HG02938 (cell line): ENCODE measurements around the gene ULK4.
"Not testable (repeated sequence)": the region's sequence is repeated elsewhere in the genome, so short reads cannot be mapped to it uniquely, and the experiment has no call there.

Source experiments
- ATAC-seq: cut with Tn5 transposase; IDR thresholded peaks from one replicate; pipeline ENCODE4 v1.9.1; 2021; ENCODE audit warnings: mild to moderate bottlenecking, moderate library complexity; ENCODE audit not compliant: unreplicated experiment

The ULK4 gene

DNA sequence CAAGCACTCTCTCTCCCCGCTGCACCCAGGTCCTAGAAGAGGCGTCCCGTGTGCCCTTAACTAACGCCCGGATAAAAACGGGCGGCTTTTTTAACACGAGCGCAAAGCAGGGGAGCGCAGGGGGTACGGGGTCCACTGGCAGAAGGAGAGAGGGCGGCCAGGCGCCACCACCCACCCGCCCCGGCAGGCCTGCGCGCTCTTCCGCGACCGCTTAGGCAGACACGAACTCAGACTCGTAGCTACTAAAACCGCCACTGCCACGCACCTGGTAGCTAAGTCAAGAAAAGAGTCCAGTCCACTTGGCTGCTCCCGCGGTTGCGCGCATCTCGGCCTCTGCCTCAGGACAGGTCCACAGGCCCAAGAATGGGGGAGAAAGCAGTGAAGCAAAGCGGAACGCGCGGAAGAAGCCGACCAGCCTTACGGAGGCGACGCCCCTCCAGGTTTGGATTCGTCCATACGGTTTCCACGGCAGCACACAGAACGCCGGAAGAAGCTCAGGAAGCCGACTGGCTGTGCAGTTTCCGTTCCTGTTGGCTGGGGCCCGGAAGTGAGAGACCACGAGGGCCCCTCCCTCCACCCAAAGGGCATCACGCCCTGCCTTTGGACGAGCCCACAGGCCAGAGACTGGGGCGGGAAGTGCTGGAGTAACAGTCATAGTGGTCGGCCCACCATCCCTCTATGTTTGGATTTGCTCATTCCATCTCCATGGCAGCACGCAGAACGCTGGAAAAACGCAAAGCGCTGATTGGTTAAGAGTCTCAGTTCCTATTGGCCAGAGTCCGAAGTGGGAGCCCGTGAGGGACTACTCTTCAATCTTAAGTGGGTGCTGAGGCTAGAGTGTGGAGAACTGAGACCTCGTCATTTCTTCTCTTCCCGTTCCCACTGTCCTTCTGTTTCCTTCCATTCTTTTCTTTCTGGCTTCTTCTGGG, at the start of gene ULK4:
Gene ULK4, minus strand, starts transcription at position 353 of the 929 bp plus-strand sequence. CDS start 7,344 bp downstream, outside the sequence.
- peak; percentile 93 for ATAC-seq

DNA sequence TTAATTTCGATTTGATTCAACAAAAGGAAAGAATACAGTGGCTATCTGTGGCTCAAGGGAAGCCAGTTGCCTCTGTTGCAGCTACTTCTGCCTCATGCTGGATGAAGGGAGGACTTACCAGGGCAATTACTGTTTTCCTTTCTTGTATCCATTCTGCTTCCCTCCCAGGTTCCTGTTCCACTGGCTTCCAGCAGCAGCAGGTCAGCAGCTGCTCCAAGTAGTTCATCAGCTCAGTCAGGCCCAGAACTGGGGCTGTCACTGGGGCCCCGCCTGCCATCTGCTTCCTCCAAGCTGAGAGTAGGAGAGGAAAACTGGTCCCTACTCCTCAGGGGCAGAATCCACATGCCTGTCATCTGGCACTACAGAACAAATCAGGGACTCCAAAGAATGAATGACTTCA, 48.6 kb upstream of the ULK4 start:
- no peak for ATAC-seq

DNA sequence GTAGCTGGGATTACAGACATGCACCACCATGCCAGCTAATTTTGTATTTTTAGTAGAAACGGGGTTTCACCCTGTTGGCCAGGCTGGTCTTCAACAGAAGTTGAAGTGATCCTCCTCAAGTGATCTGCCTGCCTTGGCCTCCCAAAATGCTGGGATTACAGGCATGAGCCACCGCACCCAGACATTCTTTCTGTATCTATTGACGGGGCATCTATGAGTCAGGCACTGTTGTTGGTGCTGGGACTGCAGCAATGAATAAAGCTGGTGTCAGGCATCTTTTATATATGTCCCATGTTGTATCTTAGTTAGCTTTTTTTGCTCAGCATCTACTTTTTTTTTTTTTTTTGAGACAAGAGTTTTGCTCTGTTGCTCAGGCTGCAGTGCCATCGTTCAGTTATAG, 47.6 kb upstream of the ULK4 start:
- no peak for ATAC-seq

DNA sequence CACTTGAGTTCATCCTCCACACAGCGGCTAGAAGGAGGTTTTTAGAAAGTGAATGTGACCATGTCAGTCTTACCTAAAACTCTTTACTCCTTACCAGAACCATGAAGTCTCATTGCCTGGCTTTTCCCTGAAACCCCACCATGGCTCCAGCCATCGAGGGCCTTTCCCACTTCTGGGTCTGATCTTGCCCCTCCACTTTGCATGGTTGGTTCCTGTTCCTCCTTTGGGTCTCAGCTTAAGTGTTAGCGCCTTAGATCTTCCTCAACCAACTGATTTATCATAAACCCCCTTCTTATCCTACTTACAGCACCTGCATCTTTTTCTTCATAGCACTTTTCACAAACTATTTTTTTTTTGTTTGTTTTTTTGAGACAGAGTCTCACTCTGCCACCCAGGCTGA, 45.9 kb upstream of the ULK4 start:
- no peak for ATAC-seq

DNA sequence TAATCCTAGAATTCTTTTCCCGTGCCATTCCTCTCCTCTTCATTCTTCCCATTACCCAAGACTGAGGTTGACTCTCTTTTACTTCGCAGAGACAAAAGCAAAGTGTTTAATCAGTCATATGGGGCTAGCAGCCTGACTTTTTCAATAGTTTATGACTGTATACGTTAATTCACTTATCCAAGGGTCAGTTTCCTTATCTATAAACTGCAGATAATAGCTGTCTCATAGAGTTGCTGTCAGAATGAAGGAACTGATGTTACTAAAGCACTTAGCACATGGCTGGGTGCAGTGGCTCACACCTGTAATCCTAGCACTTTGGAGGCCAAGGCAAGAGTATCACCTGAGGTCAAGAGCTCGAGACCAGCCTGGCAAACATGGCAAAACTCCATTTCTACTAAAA, 43.5 kb upstream of the ULK4 start:
- no peak for ATAC-seq

DNA sequence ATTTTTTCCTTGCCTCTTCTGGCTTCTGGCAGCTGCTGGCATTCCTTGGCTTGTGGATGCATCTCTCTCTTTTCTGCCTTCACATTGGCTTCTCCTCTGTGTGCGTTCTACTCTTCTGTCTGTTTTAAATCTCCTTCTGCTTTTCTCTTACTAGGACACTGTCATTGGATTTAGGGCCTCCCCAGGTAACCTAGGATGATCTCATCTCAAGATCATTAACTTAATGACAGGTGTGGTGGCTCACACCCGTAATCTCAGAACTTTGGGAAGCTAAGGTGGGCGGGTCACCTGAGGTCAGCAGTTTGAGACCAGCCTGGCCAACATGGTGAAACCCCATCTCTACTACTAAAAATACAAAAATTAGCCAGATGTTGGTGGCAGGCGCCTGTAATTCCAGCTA, 40.9 kb upstream of the ULK4 start:
- ATAC-seq = no peak

DNA sequence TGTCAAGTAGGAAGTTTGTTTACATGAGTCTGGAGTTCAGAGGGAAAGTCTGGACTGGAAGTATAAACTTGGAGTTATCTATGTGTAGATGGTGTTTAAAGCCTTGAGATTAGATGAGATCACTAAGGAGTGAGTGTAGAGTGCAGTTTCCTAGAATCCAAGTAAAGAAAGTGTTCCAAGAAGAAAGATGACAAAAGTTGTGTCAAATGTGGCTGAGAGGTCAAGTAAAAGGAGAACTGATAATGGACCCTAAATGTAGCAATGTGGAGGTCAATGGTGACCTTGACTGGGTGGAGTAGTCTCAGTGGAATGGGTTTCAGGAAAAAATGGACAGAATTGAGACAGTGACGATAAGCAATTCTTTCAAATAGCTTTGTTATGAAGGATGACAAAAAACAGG, 39.9 kb upstream of the ULK4 start:
- no peak for ATAC-seq

DNA sequence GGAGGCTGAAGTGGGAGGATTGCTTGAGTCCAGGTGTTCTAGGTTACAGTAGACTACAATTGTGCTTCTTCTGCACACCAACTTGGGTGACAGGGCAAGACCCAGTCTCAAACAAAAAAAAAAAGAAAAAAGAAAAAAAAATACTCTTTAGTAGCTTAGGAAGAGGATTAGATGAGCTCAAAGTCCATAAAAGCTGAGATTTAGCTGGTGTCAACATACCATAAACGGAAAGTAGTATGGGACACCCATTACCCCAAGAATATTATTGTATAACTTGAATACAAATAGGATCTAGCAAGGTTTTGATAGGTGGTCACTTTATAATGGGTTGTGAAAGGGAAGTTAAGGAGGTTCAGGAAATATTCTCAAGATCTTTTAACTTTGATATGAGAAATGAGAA, 38.0 kb upstream of the ULK4 start:
- no peak for ATAC-seq

DNA sequence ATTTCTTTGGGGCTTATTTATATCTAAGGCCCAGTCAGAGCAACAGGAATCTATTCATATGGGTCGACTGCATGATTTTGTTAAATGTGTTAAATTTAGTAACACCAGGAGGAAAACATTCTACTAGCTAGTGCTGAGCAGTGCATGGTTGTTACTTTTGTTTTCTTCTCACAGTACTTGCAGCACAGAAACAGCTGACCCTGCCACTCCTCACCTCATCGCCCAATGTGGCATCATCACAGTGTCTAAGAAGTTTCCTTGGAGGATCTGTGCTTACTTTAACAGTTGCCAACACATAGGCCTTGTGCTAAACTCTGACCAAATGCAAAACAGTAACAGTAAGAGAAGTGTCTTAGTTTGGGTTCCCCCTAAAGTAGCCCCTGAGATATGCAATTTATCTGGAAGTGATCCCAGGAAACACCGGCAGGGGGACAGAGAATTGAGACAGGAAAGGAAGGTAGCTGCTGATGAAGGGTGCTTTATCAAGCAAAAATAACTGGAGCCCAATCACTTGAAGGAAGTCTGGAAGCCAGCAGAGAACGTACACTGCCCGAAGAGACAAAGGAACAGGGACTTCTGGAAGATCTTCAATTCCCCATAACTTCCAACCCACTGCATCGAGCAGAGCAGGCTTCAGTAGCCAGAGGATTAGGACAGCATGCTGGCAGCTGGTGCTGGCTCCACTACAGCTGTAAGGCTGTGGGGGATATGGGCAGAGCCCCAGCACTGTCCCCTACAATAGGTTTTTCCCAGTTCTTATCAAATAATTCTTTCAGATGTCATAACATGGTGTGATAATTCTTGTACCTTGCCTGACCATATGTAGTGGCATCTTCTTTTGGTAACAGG, 36.0 kb upstream of the ULK4 start:
- no peak for ATAC-seq

DNA sequence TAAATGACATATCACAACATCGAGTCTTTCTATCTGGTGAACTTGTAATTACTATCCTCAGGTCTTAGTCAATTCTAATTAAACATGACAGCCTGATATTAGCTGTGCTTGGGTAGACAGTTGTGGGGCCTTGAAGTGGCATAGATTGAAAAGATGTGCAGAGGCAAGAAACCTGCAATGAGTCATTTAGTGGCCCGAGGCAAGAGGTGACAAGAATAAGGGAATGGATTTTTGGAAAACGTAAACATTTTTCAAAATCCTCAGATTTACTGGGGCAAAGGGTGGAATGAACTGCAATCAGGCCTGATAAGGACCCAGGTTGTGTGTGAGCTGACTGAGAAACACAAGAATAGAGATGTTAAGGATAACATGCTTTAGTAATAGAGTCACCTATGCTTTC, 29.5 kb upstream of the ULK4 start:
- ATAC-seq = no peak

DNA sequence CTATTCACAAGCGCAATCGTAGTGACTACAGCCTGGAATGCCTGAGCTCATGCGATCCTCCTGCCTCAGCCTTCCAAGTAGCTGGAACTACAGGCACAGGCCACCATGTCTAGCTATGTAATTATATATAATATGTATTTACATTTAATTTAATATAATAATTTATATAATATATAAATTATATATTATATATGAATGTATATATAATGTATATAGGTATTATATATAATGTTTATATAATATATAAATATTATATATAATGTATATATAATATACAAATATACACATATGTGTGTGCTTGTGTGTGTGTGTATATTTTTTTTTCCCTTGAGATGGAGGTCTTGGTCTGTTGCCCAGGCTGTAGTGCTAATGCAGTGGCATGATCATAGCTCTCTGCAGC, 27.6 kb upstream of the ULK4 start:
- ATAC-seq = no peak

DNA sequence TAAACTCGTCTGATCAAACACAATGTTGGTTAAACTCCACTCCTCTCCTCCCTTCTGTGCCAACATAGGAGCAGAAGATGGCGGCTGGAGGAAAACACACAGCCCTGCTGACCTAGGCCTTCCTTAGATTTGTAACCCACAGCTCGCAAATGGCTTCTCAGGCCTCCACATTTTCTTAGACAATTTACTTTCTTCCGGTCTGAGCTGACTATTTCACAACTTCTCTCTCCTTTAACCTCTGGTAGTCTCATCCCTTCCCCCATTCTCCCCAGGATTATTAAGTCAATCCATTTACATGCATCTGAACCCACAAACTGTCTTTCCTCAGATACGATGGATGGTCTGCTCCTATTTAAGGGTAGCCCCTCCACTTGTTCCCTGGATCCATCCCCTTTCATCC, 25.7 kb upstream of the ULK4 start:
- no peak for ATAC-seq

DNA sequence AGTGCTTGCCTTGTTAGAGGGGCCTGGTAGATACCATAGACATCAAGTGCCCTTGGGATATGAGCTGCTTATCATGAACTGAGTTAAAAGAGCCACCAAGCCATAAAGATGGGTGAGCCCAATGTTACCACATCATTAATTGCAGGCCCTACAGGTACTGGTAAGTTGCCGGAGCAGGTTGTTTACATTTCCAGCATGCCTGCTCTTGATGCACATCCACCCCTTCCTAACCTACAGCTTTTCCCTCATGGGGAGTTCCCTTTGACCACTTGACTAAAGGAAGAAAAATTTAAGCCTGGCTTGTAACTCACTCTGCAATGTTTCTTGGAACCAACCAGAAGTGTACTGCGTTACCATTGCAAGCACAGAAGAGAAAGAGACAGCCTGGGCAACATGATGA, 24.7 kb upstream of the ULK4 start:
- ATAC-seq = no peak

DNA sequence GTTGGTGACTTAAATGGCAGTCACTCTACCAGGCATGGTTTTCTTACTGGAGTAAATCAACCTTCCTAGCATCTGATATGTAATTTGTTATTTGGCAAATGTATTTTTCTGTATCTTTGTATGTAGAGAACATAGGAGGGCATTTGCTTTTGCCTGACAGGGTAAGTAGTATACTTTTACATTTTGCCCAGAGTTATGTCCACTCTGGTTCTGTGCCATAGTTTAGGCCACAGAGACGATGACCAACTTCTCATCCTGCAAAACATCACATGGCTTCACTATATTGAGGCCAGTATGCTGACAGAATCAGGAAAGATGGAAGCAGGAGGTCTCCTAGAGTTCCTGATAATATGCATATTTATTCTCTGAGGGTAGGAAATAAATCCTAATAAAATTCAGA, 23.1 kb upstream of the ULK4 start:
- no peak for ATAC-seq

DNA sequence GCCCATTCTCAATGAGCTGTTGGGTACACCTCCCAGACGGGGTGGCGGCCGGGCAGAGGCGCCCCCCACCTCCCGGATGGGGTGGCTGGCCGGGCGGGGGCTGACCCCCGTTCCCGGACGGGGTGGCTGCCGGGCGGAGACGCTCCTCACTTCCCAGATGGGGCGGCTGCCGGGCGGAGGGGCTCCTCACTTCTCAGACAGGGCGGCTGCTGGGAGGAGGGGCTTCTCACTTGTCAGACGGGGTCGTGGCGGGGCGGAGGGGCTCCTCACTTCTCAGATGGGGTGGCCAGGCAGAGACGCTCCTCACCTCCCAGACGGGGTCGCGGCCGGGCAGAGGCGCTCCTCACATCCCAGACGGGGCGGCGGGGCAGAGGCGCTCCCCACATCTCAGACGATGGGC, 21.2 kb upstream of the ULK4 start:
- not testable (repeated sequence) for ATAC-seq

DNA sequence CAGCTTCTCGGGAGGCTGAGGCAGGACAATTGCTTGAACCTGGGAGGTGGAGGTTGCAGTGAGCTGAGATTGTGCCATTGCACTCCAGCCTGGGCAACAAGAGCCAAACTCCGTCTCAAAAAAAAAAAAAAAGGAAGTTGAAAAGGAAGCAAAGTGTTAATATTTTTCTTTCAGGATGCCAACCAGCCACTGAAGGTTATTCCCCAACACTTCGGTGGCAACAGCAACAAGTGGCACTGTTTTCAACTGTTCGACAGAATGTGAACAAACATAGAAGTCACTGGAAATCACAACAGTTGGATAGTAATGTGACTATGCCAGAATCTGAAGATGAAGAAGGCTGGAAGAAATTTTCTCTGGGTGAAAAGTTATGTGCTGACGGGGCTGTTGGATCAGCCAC, 15.5 kb upstream of the ULK4 start:
- not testable (repeated sequence) for ATAC-seq

DNA sequence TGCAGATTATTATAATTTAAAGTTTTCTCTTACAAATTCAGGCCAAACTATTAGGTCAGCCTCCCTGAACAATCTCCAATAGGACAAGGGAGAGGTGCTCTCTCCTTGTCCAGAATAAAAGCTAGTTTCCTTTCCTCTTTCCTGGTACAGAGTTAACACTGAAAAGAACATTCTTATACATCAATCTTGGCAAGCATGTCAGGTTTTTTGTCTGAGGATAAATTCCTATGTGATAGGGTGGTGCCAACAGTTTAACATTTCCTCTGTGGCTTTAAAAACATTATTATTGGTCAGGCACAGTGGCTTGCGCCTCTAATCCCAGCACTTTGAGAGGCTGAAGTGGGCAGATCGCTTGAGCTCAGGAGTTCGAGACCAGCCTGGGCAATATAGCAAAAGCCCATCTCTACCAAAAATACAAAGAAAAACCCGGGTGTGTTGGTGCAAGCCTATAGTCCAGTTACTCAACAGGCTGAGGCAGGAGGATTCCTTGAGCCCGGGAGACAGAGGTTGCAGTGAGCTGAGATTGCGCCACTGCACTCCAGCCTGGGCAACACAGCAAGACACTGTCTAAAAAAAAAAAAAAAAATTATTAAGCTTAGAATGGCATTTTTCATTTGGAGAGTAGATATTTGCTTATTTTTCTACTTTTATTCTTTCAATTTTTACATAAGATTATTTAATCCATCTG, 13.7 kb upstream of the ULK4 start:
- ATAC-seq = no peak

DNA sequence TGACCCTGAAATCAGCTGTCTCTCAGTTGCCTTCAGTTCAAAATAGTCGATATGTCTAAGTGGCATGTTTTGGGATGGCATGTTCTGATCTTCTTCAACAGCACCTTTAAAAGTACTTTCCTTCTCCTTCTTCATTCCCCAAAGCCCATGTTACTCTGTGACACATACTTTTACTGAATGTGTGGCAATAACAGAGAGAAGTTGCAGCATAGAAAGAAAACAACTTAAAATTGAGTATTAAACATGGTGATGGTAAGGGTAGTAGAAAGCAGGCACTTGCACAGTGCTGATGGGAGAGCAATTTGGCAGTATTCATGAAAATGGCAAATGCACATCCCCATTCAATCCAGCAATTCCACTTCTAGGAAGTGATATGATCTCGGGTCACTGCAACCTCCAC, 12.3 kb upstream of the ULK4 start:
- no peak for ATAC-seq

DNA sequence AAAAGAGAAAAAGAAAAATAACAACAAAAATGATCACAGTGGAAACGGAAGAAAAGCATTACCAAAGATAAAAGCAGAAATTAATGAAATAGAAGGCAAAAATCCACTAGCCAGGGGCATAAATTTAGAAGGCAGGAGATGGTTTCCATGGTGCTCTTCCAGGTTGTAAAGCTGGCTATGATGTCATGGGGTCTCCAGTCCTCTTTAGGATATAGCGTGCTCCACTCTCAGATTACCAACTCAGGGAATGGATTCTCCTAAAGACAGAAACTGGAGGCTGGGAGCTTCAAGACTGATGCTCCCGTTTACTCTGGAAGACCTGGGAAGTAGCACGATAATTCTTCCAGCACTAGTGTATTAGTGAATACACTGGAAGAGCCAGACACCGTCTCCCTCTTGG, 10.9 kb upstream of the ULK4 start:
- ATAC-seq = no peak

DNA sequence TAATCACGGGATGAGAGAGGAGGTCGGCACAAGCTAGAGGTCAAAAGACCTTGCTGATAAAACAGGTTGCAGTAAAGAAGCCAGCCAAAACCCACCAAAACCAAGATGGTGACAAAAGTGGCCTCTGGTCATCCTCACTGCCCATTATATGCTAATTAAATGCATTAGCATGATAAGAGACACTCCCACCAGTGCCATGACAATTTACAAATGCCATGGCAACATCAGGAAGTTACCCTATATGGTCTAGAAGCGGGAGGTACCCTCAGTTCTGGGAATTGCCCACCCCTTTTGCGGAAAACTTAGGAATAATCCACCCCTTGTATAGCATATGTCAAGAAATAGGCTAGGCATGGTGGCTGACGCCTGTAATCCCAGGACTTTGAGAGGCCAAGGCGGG, 4.3 kb upstream of the ULK4 start:
- no peak for ATAC-seq

DNA sequence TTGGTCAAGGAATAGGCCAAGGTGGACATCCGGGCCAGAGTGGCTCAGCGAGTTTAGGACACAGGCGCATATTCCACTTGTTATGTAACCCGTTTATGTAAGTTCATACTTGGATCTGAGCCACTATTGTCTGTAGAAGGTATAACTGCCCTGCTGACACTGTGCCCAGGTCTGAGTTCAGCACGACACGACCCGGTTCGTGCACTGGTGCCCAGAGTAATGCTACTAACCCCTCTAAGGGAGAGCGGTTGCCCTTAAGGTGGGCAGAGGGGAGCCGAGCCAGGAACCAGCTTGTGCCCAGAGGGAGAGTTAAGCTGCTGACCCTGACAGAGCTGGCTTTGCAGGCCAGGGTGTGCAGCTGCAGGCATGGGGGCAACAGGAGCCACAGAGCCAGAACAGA, 1.9 kb upstream of the ULK4 start:
- no peak for ATAC-seq
